GM21825 (cell line): ENCODE data around the gene PROZ.

Experiments
- ATAC-seq: cut with Tn5 transposase; IDR thresholded peaks from one replicate; pipeline ENCODE4 v1.9.1; 2021; ENCODE audit warnings: mild to moderate bottlenecking, moderate library complexity; ENCODE audit not compliant: unreplicated experiment

The PROZ gene

GRCh38 chr13:113139577-113139976 is 18.9 kb upstream of the PROZ start:
- no peak for ATAC-seq

DNA sequence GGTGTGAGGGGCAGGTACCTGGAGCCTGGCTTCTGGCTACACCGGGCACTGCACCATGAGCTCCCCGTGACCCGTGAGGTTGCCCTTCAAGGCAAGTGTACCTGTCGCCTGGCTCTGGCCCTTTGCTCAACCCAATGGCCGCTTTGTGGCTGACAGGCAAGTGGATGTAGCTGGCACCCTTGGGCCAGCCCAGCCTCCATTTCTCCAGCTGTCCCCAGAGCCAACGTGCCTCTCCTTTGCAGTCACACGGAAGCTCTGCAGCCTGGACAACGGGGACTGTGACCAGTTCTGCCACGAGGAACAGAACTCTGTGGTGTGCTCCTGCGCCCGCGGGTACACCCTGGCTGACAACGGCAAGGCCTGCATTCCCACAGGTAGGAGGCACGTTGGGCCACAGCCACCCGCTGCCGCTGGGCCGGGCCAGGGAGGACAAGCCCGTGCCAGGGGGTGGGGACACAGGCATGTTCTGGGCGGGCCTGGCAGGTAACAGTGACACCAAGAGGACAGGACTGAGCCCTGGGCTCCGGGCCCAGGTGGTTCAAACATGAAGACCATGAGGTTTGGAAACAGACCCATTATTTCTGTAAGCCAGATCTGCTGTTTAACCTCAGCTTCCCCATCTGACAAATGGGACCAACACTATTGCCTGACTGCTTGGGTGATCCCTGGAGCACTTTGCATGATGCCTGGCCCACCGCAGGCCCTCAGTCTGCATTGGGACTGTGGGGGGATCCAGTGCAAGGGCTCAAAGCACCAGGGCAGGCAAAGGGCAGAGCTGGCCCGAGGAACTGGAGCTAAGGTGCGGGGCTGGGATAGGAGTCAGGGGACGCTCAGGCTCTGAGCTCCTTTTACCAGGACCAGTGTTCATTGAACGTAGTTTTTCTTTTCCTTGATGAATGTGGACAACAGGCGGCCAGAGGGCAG is 17.5 kb upstream of the PROZ start:
- ATAC-seq, result no peak

DNA sequence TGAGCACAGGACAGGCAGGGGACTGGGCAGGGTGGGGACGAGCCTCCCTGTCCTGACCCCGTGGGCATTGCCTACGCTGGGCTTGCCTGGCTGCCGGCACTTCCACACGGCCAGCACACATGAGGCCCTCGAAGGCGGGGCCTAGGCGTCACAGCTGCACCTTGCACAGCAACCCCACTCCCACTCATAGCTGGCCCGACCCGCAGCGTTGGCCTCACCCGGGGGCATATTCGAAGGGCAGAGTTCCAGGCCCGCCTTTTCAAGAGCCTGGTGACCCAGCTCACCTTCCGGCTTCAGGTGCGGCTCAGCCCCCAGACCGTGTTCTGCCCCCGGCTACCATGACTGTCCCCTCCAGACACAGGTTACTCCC is 16.9 kb upstream of the PROZ start:
- ATAC-seq, result no peak

DNA sequence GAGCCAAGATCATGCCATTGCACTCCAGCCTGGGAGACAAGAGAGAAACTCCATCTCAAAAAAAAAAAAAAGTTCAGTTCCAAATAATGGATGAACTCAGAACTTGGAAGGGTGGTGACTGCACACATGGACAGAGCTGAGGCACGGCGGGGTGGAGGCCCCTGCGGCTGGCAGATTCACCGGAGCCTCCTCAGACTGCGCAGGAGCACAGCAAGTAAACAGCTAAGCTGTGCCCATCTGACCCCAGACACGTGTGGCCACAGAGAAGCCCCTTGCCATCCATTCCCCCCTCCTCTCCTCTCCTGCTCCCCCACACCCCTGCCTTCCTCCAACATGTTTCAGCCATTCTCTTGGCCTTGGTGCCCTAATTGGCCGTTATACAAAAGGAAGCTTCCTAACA is 15.6 kb upstream of the PROZ start:
- no peak for ATAC-seq

GRCh38 chr13:113143466-113144254 is 14.8 kb upstream of the PROZ start:
- ATAC-seq, result no peak

DNA sequence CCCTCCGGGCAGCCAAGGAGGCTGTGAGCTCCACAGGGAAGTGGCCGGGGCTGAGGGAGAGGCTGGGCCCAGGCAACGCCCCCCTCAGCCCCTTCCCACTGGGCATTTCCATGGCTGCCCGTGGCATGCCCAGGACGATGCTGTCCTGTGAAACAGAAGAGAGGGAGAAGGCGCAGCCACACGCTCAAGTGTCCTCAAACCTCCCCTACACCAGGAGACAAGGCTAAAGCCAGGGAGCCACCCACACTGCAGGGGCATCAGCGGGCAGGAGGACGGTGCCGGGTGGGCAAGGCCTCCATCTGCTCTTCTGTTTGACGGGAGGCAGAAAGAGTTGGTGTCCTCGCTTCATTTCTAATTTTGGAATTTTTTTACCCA is 14.2 kb upstream of the PROZ start:
- ATAC-seq, result no peak

DNA sequence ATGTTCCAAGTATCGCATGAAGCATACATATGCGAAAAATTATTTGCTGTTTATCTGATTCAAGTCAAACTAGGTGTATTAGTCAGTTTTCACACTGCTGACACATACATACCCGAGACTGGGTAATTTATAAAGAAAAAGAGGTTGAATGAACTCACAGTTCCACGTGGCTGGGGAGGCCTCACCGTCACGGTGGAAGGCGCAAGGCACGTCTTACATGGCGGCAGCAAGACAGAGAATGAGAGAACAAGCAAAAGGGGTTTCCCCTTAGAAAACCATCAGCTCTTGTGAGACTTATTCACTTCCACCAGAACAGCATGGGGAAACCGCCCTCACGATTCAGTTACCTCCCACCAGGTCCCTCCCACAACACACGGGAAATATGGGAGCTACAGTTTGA is 13.0 kb upstream of the PROZ start:
- ATAC-seq, result no peak

DNA sequence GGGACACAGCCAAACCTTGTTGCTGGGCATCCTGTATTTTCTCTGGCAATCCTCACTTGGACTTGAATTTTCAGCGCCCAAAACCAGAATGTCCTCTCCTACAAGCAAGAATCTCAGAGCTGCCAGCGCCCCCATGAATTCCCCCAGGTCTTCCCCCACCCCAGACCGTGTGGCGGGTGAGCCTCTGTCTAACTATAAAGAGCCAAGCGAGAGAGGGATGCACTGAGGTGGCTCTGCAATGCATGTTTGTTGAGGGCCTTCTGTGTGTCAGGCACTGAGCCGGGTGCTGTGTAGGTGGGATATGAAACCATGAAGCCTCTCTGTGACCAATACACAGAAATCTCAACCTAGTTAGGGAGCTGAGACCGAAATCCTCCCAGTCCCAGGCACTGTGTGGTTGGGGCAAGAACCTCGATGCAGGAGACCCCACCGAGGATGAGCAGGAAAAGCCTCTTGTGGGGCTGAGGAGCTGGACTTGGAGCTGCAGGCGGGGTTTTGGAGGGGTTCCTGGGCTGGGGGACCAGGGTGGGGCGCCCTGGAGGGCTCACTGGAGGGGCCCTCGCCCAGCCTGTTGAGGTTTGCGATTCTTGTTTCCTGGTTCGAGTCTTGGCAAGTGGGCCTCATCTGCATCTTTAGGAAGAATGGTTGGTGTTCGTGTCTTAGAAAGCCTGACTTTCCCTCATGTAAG is 12.4 kb upstream of the PROZ start:
- no peak for ATAC-seq

- ATAC-seq, result no peak
Observed at GRCh38 chr13:113146750-113147149, 11.7 kb upstream of the PROZ start.

- no peak for ATAC-seq
Observed at GRCh38 chr13:113147206-113147605, 11.2 kb upstream of the PROZ start.

GRCh38 chr13:113148407-113148806 is 10.0 kb upstream of the PROZ start:
- ATAC-seq, result no peak

DNA sequence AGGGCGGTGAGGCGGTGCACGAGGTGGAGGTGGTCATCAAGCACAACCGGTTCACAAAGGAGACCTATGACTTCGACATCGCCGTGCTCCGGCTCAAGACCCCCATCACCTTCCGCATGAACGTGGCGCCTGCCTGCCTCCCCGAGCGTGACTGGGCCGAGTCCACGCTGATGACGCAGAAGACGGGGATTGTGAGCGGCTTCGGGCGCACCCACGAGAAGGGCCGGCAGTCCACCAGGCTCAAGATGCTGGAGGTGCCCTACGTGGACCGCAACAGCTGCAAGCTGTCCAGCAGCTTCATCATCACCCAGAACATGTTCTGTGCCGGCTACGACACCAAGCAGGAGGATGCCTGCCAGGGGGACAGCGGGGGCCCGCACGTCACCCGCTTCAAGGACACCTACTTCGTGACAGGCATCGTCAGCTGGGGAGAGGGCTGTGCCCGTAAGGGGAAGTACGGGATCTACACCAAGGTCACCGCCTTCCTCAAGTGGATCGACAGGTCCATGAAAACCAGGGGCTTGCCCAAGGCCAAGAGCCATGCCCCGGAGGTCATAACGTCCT is 9.4 kb upstream of the PROZ start:
- no peak for ATAC-seq

GRCh38 chr13:113149711-113150549 is 8.5 kb upstream of the PROZ start:
- no peak for ATAC-seq

DNA sequence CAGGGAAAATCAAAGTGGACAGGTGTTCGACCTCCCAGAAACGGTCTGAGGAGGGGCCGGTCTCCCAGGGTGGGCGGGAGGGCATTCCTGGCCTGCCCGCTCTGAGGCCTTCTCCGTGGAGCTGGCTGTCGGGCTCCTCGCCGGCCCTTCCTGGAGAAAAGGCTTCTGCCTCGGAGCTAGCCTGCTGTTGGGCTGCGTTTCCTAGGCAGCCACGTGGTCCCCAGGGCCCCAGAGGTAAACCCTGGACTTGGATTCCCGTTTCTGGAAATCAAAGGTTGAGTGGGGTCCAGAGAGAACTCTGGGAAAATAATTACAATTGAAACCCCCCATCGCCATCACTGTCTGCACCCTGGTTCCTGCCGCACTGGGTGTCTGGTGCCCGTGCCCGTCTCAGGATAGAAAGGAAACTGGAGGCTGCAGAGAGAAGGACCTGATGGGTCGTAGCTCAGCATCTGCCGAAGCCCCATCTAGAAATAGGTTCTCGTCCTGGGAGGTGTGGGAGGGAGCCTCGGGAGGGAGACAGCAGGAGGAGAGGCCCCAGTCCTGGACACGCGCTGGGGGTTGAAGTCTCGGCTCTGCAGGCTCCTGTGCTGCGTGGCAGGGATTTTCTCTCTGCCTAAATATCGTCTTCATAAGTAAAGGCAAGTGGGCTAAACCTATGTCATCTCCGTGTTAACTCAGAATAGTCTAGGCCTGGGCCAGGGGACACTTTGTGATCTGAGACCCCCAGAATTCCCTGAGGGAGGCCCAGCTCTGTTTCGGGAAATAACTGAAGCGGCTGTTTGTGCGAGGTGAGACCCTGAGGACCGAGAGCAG is 7.7 kb upstream of the PROZ start:
- no peak for ATAC-seq

- ATAC-seq, result no peak
Observed at GRCh38 chr13:113151745-113152690, 6.4 kb upstream of the PROZ start.

DNA sequence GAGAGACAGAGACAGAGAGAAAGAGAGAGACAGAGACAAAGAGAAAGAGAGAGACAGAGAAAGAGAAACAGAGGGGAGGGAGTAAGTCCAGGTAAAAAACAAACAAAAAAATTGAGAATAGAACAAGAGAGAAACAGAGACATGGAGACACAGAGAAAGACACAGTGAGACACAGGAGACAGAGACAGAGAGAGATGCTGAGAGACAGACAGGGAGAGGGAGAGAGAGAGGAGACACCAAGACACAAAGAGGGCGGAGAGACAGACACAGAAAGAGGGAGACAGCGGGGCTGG is 5.8 kb upstream of the PROZ start:
- ATAC-seq, result no peak

DNA sequence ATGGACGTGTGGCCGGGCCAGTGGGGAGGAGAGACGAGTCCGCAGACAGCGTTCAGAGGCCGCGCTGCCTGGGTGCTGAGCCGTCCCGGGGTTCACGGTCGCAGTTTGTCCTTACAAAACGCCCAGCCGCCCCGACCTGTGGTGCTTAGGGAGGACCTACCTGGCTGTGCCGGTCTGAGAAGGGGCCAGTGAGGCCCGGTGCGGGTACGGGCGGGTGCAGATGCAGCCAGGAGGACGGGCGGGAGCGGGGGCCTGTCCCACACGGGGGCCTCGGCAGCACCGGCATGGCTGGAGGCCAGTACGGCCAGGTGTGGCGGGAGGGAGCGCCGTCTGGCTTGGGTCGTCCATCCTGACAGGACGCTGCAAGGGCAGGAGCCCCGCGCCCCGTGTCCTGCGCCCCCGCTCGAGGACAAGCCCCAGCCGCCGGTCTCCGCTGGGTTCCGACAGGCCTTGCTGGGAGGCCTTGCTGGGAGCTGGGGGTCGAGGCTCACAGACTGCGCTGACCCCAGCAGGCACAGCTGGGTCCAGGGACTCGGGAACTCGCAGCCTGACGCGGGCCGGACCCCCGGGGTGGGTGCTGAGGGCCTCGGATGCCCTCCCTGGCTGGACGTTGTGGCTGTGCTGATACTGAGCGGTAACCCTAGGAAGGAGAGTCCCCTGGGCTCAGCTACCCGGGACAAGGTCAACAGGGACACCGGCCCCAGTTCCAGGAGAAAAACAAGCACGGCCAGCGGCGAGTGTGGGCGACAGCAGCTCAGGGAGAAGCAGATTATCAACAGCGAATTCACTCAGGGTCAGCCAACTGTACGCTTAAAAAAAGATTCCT is 5.3 kb upstream of the PROZ start:
- ATAC-seq, result peak; percentile 19
